SU-DHL-6 (cell line): ENCODE data around the gene CGB5.

Experiments
- CTCF ChIP-seq: fragments of 200-600 bp; sonication (generic); IDR thresholded peaks from one replicate; pipeline ENCODE4 v1.5.1; 2017; ENCODE audit warnings: antibody characterized with exemption, mild to moderate bottlenecking, low read length, moderate library complexity; ENCODE audit not compliant: insufficient read depth, poor library complexity, severe bottlenecking
- EZH2phosphoT487 ChIP-seq: fragments of 200-600 bp; sonication (generic), shearing (Covaris generic); conservative IDR thresholded peaks from 2 replicates; pipeline ENCODE4 v1.6.1; 2018; ENCODE audit warnings: mild to moderate bottlenecking, antibody characterized with exemption, low read length, moderate library complexity, mixed read lengths

GRCh38 chr19:48997972-48998371 is 45.7 kb upstream of the CGB5 start:
- peak; percentile 43 for TF ChIP-seq CTCF
- no peak for TF ChIP-seq EZH2phosphoT487
